Panc1 (cell line): ENCODE measurements around the gene HTR1B.

Experiments used
- POLR2AphosphoS5 ChIP-seq: IDR thresholded peaks from 2 replicates; pipeline ENCODE4 v1.6.1; 2012; ENCODE audit warnings: mild to moderate bottlenecking, low read depth, low read length, moderate library complexity
- TCF7L2 ChIP-seq: IDR thresholded peaks from 2 replicates; pipeline ENCODE4 v1.6.1; 2011; ENCODE audit warnings: mild to moderate bottlenecking, low read depth, low read length, inconsistent platforms
- TF ChIP-seq, protein P1 (sequence below): fragments of 450-650 bp; IDR thresholded peaks from 2 replicates; pipeline ENCODE4 v1.5.1; 2017; ENCODE audit warnings: mild to moderate bottlenecking
- TF ChIP-seq, protein P2 (sequence below), 2 experiments: IDR thresholded peaks; 2 replicates each; pipeline ENCODE4 v1.6.1; 2011 to 2012; ENCODE audit warnings: low read depth in 2 of 2, control low read depth in 1 of 2, low read length in 1 of 2, mild to moderate bottlenecking in 1 of 2, moderate library complexity in 1 of 2; ENCODE audit not compliant: insufficient read depth in 1 of 2

DNA sequence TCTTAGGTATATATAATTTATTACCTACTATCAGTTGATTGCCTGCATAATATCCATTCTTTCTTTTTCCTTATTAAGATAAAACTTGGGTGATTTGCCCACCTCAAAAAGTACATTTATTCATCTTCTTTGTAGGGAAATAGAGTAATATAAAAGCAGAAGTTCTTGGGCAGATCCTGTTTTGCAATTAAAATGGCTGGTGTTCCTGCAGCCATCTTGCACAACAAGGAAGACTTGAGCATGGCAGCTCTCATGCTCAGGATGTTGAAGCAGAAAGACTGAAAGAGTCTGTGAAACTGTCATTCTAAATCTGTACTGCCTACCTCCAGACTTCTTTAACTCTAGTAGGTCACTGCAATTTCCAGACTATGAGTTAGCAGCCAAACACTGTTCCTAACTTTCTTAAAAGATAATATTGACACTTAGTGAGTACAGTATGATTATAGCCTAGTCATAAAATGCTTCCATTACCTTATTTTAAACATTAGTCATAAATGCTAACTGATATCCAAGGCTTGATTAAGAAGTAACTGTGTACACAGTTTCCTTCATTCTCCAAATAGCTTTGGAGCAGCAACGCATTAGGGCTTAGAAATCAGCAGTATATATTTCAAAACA is 24.6 kb upstream of the HTR1B start:
- TF ChIP-seq, protein P1, sequence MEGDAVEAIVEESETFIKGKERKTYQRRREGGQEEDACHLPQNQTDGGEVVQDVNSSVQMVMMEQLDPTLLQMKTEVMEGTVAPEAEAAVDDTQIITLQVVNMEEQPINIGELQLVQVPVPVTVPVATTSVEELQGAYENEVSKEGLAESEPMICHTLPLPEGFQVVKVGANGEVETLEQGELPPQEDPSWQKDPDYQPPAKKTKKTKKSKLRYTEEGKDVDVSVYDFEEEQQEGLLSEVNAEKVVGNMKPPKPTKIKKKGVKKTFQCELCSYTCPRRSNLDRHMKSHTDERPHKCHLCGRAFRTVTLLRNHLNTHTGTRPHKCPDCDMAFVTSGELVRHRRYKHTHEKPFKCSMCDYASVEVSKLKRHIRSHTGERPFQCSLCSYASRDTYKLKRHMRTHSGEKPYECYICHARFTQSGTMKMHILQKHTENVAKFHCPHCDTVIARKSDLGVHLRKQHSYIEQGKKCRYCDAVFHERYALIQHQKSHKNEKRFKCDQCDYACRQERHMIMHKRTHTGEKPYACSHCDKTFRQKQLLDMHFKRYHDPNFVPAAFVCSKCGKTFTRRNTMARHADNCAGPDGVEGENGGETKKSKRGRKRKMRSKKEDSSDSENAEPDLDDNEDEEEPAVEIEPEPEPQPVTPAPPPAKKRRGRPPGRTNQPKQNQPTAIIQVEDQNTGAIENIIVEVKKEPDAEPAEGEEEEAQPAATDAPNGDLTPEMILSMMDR: no peak
- TF ChIP-seq TCF7L2 (no peak), POLR2AphosphoS5 (no peak)
- TF ChIP-seq, protein P2, sequence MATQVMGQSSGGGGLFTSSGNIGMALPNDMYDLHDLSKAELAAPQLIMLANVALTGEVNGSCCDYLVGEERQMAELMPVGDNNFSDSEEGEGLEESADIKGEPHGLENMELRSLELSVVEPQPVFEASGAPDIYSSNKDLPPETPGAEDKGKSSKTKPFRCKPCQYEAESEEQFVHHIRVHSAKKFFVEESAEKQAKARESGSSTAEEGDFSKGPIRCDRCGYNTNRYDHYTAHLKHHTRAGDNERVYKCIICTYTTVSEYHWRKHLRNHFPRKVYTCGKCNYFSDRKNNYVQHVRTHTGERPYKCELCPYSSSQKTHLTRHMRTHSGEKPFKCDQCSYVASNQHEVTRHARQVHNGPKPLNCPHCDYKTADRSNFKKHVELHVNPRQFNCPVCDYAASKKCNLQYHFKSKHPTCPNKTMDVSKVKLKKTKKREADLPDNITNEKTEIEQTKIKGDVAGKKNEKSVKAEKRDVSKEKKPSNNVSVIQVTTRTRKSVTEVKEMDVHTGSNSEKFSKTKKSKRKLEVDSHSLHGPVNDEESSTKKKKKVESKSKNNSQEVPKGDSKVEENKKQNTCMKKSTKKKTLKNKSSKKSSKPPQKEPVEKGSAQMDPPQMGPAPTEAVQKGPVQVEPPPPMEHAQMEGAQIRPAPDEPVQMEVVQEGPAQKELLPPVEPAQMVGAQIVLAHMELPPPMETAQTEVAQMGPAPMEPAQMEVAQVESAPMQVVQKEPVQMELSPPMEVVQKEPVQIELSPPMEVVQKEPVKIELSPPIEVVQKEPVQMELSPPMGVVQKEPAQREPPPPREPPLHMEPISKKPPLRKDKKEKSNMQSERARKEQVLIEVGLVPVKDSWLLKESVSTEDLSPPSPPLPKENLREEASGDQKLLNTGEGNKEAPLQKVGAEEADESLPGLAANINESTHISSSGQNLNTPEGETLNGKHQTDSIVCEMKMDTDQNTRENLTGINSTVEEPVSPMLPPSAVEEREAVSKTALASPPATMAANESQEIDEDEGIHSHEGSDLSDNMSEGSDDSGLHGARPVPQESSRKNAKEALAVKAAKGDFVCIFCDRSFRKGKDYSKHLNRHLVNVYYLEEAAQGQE (IDR thresholded peaks at IDR 0.05; ENCODE audit: insufficient read depth in 1 of 2, low read depth in 2 of 2, low read length in 1 of 2): no peak
